Stimulated activated CD4-positive, alpha-beta T cell treated with anti-CD3 and anti-CD28 coated beads, Interleukin-15, amount 100 ng/mL, for 1 hour (primary cell): ENCODE results near the gene COX10.
"Not testable (repeated sequence)": the region's sequence is repeated elsewhere in the genome, so short reads cannot be mapped to it uniquely, and the experiment has no call there.

ENCODE experiments used
- DNase-seq, 2 donors: peaks; one replicate each; pipeline ENCODE4 v3.0.0-alpha.2; 2020; ENCODE audit warnings: low read depth in 1 of 2, low spot score in 1 of 2

The COX10 gene

DNA sequence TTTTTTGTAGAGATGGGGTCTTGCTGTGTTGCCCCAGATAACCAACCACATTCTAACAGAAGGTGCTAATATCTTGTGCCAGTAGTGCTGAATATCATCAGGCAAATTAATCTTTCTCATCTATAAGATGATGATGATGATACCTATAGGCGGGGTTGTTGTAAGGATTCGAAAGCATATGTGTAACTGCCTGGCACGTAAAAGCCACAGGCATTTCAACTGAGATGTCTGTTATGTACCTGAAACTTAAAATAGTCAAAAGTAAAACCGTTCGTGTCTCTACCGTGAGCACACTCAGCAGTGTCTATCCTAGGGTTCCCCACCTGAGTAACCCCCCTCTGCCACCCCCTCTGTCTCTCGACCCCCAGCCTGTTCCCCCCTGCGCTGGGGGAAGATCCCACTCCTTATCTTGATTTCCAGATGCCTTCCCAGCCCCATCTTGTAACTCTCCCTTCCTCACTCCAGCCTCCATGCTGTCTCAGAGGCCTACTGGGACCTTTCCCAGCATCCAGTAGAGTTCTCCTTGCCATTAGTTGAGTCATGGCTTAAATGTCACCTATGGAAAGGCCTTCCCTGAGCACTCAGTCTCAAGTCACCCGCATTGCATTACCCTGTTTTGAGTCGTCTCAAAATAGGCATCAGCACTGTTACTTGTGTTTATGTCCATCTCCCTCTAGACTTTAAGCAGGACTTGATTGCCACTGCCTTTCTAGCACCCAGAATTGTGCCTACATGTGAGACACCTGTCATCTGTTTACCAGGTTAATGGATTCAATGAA is 133.3 kb downstream of the COX10 start:
- no peak for DNase-seq

DNA sequence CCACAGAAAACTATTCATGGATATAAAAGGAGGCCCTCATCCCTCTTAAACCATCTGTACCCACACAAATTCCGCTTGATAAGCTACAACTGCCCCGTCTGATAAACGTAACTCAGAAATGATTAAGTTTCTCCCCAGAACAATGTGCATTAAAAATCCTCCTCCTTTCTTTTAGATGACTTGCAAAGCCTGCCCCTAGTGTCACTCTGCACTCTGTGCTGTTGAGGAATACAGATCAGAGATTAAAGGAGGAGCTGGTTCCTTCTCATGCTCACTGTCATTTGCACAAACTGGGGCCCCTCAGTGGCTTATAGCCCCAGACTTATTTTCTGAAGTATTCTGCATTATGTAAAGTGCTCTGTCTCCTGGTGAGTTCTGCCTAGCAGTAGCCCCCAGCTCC is 134.1 kb downstream of the COX10 start:
- DNase-seq = no peak

DNA sequence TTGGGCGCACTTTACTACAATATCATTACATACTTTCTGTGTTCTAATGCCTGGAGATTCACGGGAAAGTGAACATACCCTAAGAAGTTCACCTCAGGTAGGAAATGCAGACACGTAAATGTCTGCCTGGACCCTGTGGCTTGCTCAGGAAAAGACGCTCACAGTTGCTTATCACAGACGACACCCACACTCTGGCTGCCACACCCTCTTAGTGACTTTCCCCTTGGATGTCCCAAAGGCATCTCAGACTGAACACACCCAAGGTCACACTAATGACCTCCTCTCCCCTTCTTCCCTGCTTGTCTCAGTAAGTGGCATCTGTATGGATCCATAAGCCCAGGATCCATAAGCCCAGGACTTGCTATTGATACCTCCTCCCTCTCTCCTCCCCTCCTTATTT is 134.8 kb downstream of the COX10 start:
- no peak for DNase-seq

DNA sequence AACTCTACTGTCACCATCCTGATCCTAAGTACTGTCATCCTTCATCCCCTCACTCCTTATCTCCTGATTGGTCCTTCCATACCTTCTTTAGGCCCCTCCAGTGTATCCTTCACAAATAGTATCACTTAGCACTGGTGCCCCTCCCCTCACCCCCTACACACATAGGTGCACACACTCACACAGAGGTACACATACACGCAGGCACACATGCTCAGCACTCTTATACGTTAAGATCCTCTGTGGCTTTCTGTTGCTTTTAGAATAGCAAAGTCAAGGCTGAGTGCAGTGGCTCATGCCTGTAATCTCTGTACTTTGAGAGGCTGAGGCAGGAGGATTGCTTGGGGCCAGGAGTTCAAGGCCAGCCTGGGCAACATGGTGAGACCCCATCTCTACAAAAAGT is 135.2 kb downstream of the COX10 start:
- DNase-seq = no peak

DNA sequence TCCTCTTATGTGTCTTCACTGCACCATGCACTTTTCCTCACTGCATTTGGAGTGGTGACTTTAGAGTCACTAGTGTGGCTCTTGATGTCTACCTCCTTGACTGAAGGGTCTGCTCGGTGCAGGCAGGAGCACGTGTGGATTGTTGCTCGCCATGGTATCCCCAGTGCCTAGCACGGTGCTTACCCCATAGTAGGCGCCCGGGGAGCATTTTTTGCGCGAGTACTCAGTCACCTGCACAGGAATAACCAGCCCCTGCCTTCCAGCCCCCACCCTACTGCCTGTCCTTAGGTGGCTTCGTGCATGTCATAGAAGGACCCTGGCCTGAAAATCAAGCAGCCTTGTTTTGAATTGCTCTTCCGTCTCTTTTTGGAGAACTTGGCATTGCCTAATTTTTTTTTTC is 136.1 kb downstream of the COX10 start:
- no peak for DNase-seq

DNA sequence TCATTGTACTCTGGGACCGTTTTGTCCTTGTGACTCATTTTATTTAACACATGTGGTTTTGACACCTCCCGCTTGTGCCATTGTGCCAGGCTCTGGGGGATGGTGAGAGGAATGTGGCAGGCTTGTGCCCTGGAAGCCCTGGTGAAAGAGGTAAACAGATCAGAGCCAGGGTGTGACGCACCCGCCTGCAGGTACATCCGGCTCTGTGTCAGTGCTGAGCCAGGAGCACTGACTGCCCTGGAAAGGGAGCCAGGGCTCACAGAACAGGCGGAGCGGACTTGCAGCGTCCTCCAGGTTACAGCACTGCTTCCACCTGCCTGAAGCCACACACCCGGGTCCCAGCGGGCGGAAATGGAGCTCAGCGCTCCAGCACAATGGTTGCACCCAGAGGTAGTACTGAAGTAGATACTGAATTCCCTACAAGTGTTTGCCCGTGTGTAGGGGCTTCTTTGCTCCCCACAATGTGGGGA is 136.7 kb downstream of the COX10 start:
- peak; percentile 26 to 28 for DNase-seq

DNA sequence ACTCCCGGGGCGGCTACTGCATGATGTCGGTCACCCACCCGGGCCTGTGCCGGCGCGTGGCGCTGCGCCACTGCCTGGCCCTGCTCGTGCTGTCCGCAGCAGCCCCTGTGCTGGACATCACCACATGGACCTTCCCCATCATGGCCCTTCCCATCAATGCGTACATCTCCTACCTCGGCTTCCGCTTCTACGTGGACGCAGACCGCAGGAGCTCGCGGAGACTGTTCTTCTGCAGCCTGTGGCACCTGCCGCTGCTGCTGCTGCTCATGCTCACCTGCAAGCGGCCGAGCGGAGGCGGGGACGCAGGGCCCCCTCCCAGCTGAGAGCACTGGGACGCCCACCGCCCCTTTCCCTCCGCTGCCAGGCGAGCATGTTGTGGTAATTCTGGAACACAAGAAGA is 137.6 kb downstream of the COX10 start:
- DNase-seq = no peak

DNA sequence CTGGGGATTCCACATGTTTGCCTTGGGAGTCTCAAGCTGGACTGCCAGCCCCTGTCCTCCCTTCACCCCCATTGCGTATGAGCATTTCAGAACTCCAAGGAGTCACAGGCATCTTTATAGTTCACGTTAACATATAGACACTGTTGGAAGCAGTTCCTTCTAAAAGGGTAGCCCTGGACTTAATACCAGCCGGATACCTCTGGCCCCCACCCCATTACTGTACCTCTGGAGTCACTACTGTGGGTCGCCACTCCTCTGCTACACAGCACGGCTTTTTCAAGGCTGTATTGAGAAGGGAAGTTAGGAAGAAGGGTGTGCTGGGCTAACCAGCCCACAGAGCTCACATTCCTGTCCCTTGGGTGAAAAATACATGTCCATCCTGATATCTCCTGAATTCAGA is 138.5 kb downstream of the COX10 start:
- no peak for DNase-seq

DNA sequence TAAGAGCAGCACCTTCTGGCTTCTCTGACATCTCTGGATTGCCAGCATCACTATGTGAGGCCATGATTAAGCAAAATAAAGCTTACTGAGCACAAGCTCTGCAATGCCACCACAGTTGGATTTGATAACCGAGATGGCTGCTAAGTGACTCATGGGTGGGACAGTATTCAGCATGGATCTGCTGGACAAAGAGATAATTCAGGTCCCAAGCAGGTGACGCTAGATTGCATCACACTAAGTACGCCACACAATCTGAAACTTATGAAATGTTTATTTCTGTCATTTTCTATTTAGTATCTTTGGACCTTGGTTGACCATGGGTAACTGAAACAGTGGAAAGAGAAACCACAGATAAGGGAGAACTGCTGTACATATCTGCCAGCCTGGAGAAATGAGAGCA is 139.9 kb downstream of the COX10 start:
- DNase-seq = no peak

DNA sequence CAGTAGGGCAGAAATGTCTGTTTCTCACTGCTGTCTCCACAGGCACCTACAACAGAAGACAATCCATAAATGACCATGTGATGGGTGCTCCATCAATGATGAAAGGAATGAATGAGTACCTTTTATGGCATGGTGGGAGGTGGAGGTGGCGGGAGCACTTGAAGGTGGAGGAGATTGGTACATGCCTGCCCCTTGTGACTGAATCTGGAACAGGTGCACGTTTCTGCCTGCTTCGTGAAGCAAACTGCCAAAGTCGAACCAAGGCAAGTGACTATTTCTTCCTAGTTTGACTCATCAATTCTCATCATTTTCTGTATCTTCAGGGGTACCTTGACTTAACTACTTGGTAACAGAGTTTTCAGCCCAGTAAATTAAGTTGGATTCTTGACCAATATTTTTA is 141.9 kb downstream of the COX10 start:
- no peak for DNase-seq

DNA sequence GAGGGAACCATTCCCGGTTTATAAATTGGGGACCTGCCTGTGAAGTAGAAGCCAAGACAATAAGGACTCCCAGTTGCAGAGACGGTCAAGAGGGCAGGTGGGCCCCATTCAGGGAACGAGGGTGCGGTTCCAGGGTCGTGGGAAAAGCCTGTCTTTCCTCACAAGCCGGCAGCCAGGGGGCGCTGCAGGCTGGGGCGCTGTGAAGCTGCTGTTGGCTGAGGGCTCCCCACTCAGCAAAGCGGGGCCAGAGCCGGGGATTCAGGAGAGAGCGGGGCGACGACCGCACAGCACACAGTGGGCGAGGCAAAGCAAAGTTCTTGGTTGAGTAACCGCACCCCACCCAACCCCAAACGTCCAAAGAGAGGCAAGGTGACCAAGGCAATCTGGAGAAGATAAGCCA is 142.5 kb downstream of the COX10 start:
- peak in 1 of 2 donors; percentile 29 for DNase-seq

DNA sequence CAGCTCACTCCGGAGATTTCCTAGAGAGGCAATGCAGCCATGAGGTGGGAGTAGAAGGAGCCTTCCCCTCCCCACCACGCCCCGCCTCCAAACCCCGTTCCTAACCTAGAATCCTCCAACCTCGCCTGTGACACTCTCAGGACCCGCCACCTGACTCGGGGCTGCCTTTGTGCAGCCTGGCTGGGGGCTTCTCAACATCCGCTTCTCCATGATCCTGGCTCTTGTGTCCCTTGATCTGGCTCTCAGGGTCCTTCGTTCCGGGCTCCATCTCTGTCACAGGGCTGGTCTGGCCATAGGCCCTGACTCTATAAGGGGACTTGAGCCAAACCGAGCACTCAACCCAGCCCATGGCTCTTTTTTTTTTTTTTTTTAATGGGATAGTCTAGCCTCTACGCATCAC is 143.1 kb downstream of the COX10 start:
- DNase-seq = no peak

DNA sequence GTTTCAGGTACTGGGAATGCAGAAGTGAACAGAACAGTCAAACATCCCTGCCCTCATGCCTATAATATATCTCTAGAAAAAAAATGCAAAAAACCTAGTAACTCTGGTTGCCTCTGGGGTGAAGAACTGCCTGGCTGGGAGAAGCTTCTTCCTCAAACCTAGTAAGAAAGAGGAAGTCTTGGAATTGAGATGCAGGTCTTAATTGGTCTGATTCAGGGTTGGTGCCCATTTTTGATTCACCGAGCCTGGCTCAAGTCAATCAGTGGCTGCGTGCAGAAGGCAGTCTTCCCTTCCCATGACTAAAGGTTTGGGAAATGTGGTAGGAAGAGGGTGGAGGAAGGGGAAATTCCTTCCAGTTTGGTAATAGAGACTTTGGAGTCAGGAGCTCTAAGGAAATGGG is 145.0 kb downstream of the COX10 start:
- DNase-seq = no peak

DNA sequence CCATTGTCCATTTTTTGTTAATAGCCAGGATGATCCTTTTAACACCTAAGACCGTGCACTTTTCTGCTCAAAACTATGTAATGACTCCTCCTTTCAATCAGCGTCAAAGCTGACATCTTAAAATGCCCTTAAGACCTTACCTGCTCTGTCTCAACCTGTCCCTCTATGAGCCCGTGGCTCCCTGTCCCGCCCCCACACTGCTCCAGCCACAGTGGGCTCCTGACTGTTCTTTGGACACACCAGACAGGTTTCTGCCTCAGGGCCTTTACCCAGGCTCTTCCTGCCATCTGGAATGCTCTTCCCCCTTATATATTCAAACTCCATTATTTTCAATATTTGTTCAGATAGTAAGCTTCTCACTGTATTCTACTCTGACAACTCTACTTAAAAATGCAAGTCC is 153.3 kb downstream of the COX10 start:
- no peak for DNase-seq

DNA sequence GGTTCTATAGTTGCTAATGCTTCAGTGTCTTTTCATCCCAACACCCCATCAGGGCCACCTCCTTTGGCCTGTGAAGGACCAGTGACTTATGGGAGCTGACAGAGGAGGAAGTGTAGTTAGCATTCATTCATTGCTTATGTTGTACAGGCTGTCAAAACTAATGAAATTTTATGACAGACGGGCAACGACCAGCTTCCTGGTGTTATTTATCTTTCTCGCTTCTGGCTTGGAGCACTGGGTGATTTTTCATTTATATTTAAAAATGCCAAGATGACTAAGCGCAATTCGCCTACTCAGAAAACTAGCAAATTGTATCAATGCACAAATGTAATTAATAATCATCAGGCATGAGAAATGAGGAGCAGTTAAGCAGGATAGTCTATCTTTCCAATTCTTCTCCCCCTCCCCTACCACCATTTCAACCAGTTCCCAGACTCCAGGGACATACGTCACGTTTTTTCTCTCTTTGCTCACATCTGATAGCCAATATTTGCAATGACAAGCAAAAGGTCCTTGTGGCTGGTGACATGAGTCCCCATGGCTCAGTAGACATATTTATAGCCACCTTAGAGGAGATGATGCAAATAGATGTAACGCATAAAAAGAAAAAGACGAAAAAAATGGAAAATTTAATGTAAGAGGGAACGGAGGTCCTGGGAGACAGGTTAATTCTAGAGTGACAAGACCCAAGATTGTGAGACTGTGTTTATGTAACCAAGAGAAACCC is 156.1 kb downstream of the COX10 start:
- no peak for DNase-seq

DNA sequence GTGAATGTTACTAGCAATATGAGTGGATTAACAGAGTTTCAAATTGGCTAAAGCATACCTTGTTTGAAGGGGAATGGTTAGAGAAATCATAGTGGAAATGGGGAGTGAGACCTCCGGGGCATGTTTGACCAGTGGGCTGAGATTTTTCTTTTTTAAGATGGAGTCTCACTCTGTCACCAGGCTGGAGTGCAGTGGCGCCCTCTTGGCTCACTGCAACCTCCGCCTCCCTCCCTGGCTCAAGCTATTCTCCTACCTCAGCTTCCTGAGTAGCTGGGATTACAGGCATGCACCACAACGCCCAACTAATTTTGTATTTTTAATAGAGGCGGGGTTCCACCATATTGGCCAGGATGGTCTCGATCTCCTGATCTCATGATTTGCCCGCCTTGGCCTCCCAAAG is 157.7 kb downstream of the COX10 start:
- DNase-seq = no peak

DNA sequence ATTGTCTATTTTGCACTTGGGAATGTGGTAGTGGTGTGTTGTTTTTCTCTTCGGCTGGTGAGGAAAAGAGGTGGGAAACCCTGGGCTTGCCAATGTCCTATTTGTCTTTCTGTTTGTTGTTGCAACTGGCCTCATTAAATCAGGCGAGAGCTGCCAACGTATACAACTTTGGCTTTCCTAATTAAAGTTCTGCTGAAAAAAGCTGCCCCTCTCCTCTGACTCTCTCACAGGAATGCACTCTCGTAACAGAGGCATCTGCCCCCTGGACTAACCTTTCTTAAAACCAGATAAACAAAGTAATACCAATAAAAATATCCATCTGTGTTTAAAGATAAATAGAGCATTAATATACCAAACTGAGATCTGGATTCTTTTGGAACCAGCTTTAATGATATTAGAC is 159.6 kb downstream of the COX10 start:
- no peak for DNase-seq

DNA sequence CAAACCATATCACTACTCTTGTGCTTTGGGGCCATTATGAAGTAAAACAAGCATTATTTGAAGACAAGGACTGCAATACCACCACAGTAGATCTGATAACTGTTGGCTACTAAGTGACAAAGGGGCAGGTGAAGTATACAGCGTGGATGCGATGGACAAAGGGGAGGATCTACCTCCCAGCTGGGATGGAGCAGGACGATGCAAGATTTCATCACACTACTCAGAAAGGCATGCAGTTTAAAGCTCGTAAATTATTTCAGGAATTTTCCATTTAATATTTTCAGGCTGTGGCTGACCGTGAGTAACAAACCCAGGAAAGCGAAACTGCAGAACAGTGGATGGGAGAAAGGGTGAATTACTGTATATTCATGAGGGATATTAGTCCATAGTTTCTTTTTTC is 161.9 kb downstream of the COX10 start:
- DNase-seq = not testable (repeated sequence)

DNA sequence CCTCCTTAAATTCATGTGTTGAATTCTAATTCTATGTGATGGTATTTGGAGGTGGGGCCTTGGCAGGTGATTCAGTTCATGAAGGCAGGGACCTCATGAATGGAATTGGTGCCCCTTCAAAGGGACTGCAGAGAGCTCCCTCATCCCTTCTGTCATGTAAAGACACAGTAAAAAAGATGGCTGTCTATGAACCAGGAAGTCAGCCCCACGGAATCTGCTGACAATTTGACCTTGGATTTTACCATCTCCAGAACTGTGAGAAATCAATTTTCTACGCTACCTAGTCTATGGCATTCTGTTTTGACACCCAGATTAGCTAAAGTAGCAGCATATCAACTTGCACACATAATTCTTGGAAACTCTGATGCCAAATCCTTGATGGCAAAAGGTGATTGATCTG is 165.7 kb downstream of the COX10 start:
- DNase-seq = not testable (repeated sequence)

DNA sequence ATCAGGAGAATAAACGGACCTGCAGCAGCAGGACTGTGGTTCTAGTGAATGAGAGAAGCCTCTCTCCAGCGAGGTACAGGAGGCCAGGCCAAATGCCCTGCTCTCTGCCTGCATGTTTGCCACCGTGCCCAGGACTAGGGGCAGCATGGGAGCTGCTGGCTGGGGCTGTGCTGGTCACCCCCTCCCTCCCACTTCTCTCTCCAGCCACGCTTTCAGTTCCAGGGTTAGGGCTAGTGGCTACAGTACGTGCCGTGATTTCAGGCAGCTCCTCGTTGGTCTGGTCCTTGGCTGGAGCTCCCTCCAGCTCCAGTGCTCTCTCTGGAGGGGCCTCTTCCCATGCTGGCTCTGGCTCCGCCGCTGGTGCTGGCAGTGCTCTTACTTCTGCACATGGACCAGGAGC is 166.7 kb downstream of the COX10 start:
- DNase-seq = not testable (repeated sequence)

DNA sequence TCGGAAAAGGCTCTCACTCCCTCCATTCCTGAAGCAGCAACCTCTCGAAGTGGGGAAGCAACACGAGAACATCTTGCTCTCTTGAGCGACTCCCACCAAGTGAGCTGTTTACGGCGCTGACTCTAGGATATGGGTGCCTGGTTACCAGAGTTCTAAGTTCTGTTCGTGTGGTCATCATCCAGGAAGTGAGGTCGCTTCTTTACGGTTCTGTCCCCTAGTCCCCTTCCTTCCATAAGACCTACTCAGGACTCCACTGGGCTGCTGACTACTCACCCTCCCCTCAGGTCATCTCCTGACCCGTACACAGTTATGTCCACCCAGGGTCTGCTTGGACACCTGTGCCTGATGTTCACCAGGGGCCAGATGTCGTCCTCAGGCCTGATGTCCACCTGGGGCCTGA is 167.5 kb downstream of the COX10 start, which contains the start of gene CDRT15:
CDRT15 (minus strand) TSS at position 101 of the 400 bp plus-strand sequence; CDS start at position 72, 29 bp downstream.
- not testable (repeated sequence) for DNase-seq

DNA sequence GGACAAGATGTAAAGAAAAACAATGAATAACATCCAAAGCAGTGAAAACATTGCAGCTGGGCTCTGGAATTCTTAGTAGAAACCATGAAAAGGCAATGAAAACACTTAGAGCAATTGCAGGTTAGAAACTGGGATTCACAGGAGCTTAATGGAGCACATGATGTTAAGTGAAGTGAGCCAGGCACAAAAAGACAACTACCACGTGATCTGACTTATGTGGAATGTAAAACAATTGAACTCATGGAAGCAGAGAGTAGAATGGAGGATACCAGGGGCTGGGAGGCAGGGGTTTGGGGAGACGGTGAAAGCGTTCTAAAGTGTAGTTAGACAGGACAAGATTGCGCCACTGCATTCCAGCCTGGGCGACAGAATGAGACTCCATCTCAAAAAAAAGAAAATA is 170.0 kb downstream of the COX10 start:
- not testable (repeated sequence) for DNase-seq
